ENCODE results near the gene DNAH17.

DNA sequence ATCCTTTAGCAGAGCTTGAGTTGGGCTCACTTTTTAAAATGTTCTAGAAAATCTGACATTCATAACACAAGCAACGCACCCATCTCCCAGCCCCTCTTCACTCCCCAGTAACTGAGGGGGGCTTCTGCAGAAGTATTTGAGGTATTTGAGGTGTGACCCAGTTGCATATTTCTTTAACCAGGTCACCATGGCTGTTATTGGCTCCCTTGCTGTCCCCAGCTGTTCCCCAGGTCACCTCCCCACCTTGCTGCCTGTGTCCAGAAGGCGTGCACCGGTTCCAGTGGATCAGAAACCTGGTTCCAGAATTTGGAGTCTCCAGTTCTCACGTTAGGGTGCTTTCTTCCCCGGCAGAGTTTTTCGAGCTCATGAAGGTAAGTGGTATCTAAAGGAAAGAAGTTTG lies 184.9 kb downstream of the DNAH17 start:
- TF ChIP-seq, protein P1, sequence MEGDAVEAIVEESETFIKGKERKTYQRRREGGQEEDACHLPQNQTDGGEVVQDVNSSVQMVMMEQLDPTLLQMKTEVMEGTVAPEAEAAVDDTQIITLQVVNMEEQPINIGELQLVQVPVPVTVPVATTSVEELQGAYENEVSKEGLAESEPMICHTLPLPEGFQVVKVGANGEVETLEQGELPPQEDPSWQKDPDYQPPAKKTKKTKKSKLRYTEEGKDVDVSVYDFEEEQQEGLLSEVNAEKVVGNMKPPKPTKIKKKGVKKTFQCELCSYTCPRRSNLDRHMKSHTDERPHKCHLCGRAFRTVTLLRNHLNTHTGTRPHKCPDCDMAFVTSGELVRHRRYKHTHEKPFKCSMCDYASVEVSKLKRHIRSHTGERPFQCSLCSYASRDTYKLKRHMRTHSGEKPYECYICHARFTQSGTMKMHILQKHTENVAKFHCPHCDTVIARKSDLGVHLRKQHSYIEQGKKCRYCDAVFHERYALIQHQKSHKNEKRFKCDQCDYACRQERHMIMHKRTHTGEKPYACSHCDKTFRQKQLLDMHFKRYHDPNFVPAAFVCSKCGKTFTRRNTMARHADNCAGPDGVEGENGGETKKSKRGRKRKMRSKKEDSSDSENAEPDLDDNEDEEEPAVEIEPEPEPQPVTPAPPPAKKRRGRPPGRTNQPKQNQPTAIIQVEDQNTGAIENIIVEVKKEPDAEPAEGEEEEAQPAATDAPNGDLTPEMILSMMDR (IDR thresholded peaks at IDR 0.05), result no peak
- TF ChIP-seq POLR2A (IDR thresholded peaks at IDR 0.05), result no peak
